HEK293 (cell line): Measurements from ENCODE around the gene MRTFB.
A peak's percentile ranks its signal among the peaks of the same experiment; 100 is the strongest.

ENCODE experiments used
- CTCF ChIA-PET: fragments of 350-600 bp; formaldehyde crosslinking; extraction: SDS; loops from one replicate; lab custom pipeline; 2021; ENCODE audit warnings: antibody characterized with exemption; lab: Yijun Ruan, JAX
- POLR2A ChIA-PET: fragments of 300-600 bp; formaldehyde crosslinking; extraction: SDS; loops from one replicate; lab custom pipeline; 2020; ENCODE audit warnings: antibody characterized with exemption, inconsistent platforms; lab: Yijun Ruan, JAX
- H3K27ac ChIP-seq: fragments of 200-500 bp; sonication (Bioruptor generic); 2 replicates; pipeline ENCODE4 v1.5.1; 2014; ENCODE audit warnings: low read depth, low read length, control low read depth, inconsistent platforms; ENCODE audit errors: extremely low read depth
- H3K36me3 ChIP-seq, 2 experiments: fragments of 200-500 bp in 1 of 2; sonication (Bioruptor generic) in 1 of 2; 1 replicate in 1 of 2; 2 replicates in 1 of 2; pipeline ENCODE4 v1.5.1; 2014 to 2017; ENCODE audit warnings: inconsistent platforms in 2 of 2, low read length in 2 of 2; ENCODE audit not compliant: control insufficient read depth in 2 of 2, insufficient read depth in 1 of 2
- H3K4me1 ChIP-seq: fragments of 200-500 bp; sonication (Bioruptor generic); 2 replicates; pipeline ENCODE4 v1.5.1; 2014; ENCODE audit warnings: mild to moderate bottlenecking, low read length, inconsistent platforms; ENCODE audit not compliant: control insufficient read depth, insufficient read depth
- H3K4me3 ChIP-seq: 2 replicates; pipeline ENCODE4 v1.5.1; 2011; ENCODE audit warnings: low read depth, mild to moderate bottlenecking, control low read depth, low read length, moderate library complexity
- H3K9me3 ChIP-seq: fragments of 200-500 bp; sonication (Bioruptor generic); 2 replicates; pipeline ENCODE4 v1.5.1; 2014; ENCODE audit warnings: low read depth, low read length, inconsistent platforms; ENCODE audit not compliant: control insufficient read depth, insufficient read depth
- IKZF3 ChIP-seq: fragments of 450-650 bp; IDR thresholded peaks from 2 replicates; pipeline ENCODE4 v1.5.0; 2018; ENCODE audit warnings: missing biosample characterization, mild to moderate bottlenecking, missing genetic modification characterization, moderate library complexity
- PRDM1 ChIP-seq: fragments of 450-650 bp; formaldehyde crosslinking; IDR thresholded peaks from 2 replicates; pipeline ENCODE4; 2016; ENCODE audit warnings: missing biosample characterization, missing genetic modification characterization
- SCRT1 ChIP-seq: fragments of 450-650 bp; formaldehyde crosslinking; IDR thresholded peaks from 2 replicates; pipeline ENCODE4 v1.5.1; 2016; ENCODE audit warnings: missing biosample characterization, missing genetic modification characterization, borderline replicate concordance
- SP7 ChIP-seq: fragments of 450-650 bp; formaldehyde crosslinking; IDR thresholded peaks from 2 replicates; pipeline ENCODE4 v1.5.1; 2016; ENCODE audit warnings: missing biosample characterization, missing genetic modification characterization
- YY2 ChIP-seq: fragments of 450-650 bp; formaldehyde crosslinking; IDR thresholded peaks from 2 replicates; pipeline ENCODE4 v1.5.1; 2016; ENCODE audit warnings: missing biosample characterization, missing genetic modification characterization
- ZBTB20 ChIP-seq: fragments of 450-650 bp; formaldehyde crosslinking; IDR thresholded peaks from 2 replicates; pipeline ENCODE4 v1.5.1; 2016; ENCODE audit warnings: missing biosample characterization, missing genetic modification characterization
- ZBTB48 ChIP-seq: fragments of 450-650 bp; formaldehyde crosslinking; IDR thresholded peaks from 2 replicates; pipeline ENCODE4 v1.5.1; 2016; ENCODE audit warnings: missing biosample characterization, missing genetic modification characterization
- ZNF157 ChIP-seq: fragments of 450-650 bp; formaldehyde crosslinking; IDR thresholded peaks from 2 replicates; pipeline ENCODE4 v1.5.1; 2016; ENCODE audit warnings: missing biosample characterization, missing genetic modification characterization
- ZNF366 ChIP-seq: fragments of 450-650 bp; formaldehyde crosslinking; conservative IDR thresholded peaks from 2 replicates; pipeline ENCODE4 v1.5.1; 2016; ENCODE audit warnings: missing biosample characterization, missing genetic modification characterization
- ZNF391 ChIP-seq: fragments of 450-650 bp; formaldehyde crosslinking; IDR thresholded peaks from 2 replicates; pipeline ENCODE4 v1.5.1; 2016; ENCODE audit warnings: low read depth, missing biosample characterization, missing genetic modification characterization, borderline replicate concordance
- ZNF394 ChIP-seq: fragments of 450-650 bp; formaldehyde crosslinking; IDR thresholded peaks from 2 replicates; pipeline ENCODE4 v1.5.1; 2016; ENCODE audit warnings: missing biosample characterization, missing genetic modification characterization, mild to moderate bottlenecking, moderate library complexity, borderline replicate concordance
- ZNF555 ChIP-seq: fragments of 450-650 bp; formaldehyde crosslinking; conservative IDR thresholded peaks from 2 replicates; pipeline ENCODE4 v1.5.1; 2017; ENCODE audit warnings: missing biosample characterization, mild to moderate bottlenecking, missing genetic modification characterization, inconsistent platforms
- ZNF624 ChIP-seq: fragments of 450-650 bp; formaldehyde crosslinking; IDR thresholded peaks from 2 replicates; pipeline ENCODE4 v1.5.1; 2017; ENCODE audit warnings: missing biosample characterization, missing genetic modification characterization
- ZNF664 ChIP-seq: fragments of 450-650 bp; formaldehyde crosslinking; IDR thresholded peaks from 2 replicates; pipeline ENCODE4 v1.5.1; 2016; ENCODE audit warnings: missing biosample characterization, missing genetic modification characterization
- ZNF677 ChIP-seq: fragments of 450-650 bp; IDR thresholded peaks from 2 replicates; pipeline ENCODE4 v1.5.0; 2018; ENCODE audit warnings: missing biosample characterization, mild to moderate bottlenecking, missing genetic modification characterization, moderate library complexity
- ZNF701 ChIP-seq: fragments of 450-650 bp; formaldehyde crosslinking; IDR thresholded peaks from 2 replicates; pipeline ENCODE4 v1.5.1; 2016; ENCODE audit warnings: missing biosample characterization, missing genetic modification characterization
- ZNF707 ChIP-seq: fragments of 450-650 bp; formaldehyde crosslinking; IDR thresholded peaks from 2 replicates; pipeline ENCODE4 v1.5.1; 2016; ENCODE audit warnings: missing biosample characterization, missing genetic modification characterization
- ZNF792 ChIP-seq: fragments of 450-650 bp; formaldehyde crosslinking; IDR thresholded peaks from 2 replicates; pipeline ENCODE4 v1.5.1; 2016; ENCODE audit warnings: missing biosample characterization, missing genetic modification characterization
- ZNF837 ChIP-seq: fragments of 450-650 bp; formaldehyde crosslinking; IDR thresholded peaks from 2 replicates; pipeline ENCODE4 v1.5.1; 2016; ENCODE audit warnings: missing biosample characterization, missing genetic modification characterization
- TF ChIP-seq, protein P1 (sequence below): fragments of 450-650 bp; formaldehyde crosslinking; IDR thresholded peaks from 2 replicates; pipeline ENCODE4 v1.5.1; 2017; ENCODE audit warnings: missing biosample characterization, missing genetic modification characterization
- TF ChIP-seq, protein P2 (sequence below): fragments of 450-650 bp; formaldehyde crosslinking; IDR thresholded peaks from 2 replicates; pipeline ENCODE4 v1.5.1; 2016; ENCODE audit warnings: missing biosample characterization, missing genetic modification characterization

The MRTFB gene

DNA sequence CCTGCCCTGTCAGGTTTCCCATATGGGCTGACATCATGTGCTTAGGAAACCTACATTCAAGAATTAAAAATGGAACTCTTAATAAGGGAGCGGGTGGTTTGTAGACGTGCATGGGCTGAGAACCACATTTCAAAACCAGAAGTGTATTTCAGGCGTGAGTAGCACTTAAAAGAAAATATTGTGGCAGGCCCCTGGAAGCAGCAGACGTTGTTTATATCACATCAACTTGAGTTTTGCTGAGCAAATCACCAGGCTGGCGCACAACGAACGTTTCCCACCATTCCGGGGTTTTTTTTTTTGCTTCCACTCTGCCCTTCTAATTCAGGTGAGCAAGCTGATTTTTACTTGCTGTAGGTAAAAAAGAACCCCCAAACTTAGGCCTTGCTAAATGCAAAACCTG, 220.2 kb downstream of the MRTFB start (continued):
- TF ChIP-seq, protein P1, sequence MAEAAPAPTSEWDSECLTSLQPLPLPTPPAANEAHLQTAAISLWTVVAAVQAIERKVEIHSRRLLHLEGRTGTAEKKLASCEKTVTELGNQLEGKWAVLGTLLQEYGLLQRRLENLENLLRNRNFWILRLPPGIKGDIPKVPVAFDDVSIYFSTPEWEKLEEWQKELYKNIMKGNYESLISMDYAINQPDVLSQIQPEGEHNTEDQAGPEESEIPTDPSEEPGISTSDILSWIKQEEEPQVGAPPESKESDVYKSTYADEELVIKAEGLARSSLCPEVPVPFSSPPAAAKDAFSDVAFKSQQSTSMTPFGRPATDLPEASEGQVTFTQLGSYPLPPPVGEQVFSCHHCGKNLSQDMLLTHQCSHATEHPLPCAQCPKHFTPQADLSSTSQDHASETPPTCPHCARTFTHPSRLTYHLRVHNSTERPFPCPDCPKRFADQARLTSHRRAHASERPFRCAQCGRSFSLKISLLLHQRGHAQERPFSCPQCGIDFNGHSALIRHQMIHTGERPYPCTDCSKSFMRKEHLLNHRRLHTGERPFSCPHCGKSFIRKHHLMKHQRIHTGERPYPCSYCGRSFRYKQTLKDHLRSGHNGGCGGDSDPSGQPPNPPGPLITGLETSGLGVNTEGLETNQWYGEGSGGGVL (tag by site-specific recombination) = no peak
- TF ChIP-seq ZNF624 (no peak), ZNF664 (no peak), ZNF707 (tag by site-specific recombination) (no peak), ZNF837 (no peak), ZBTB20 (tag by site-specific recombination) (no peak), ZNF394 (tag by site-specific recombination) (no peak), YY2 (tag by site-specific recombination) (no peak)
- TF ChIP-seq, protein P2, sequence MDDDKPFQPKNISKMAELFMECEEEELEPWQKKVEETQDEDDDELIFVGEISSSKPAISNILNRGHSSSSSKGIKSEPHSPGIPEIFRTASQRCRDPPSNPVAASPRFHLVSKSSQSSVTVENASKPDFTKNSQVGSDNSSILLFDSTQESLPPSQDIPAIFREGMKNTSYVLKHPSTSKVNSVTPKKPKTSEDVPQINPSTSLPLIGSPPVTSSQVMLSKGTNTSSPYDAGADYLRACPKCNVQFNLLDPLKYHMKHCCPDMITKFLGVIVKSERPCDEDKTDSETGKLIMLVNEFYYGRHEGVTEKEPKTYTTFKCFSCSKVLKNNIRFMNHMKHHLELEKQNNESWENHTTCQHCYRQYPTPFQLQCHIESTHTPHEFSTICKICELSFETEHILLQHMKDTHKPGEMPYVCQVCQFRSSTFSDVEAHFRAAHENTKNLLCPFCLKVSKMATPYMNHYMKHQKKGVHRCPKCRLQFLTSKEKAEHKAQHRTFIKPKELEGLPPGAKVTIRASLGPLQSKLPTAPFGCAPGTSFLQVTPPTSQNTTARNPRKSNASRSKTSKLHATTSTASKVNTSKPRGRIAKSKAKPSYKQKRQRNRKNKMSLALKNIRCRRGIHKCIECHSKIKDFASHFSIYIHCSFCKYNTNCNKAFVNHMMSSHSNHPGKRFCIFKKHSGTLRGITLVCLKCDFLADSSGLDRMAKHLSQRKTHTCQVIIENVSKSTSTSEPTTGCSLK (tag by site-specific recombination) = no peak

DNA sequence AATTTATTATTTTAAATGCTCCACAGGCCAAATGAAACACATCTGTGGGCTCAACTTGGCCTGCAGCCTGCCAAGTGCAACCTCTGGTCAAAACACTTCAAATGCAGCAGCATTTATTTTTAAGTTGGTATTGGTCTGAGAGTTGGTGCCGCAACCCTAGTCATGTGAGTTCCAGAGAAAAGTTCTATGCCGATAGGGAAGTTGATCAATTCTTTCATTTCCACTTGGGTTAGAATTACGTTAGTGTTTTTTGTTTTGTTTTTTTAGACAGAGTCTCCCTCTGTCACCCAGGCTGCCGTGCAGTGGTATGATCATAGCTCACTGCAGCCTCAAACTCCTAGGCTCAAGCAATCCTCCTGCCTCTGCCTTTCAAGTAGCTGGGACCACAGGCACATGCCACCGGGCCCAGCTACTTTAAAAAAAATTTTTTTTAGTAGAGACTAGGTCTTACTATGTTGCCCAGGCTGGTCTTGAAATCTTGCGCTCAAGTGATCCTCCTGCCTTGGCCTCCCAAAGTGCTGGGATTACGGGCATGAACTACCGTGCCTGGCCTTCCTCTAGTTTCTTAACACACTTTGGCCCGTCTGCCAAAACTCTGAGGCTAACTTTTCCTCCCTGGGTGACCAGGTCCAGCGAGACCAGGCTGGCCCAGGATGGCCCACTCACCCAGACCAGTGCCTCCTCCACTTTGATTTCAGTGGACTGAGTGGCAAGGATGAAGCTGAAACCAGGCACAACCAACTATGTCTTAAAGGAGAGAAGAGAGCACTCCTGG, 221.1 kb downstream of the MRTFB start:
- Histone ChIP-seq H3K9me3 (no peaks in the 10 kb centered on the region), H3K4me1 (no peaks in the 10 kb centered on the region), H3K36me3 (no peaks in the 10 kb centered on the region), H3K4me3 (no peak overlapping the region), H3K27ac (no peak overlapping the region)
- ChIA-PET CTCF (interaction anchor here (1.1 kb wide), 1 partner anchor 370 kb away, joined by 4 read pairs; no protein-coding TSS in a partner anchor), POLR2A (no interaction called here)
- no peak for TF ChIP-seq SP7 (tag by site-specific recombination)
- TF ChIP-seq IKZF3 = no peak
- TF ChIP-seq SCRT1 (tag by site-specific recombination) = no peak
- TF ChIP-seq ZNF391 (tag by site-specific recombination) = no peak
- TF ChIP-seq ZBTB48 = no peak
- TF ChIP-seq ZNF555 (tag by site-specific recombination) = no peak
- no peak for TF ChIP-seq ZNF701

DNA sequence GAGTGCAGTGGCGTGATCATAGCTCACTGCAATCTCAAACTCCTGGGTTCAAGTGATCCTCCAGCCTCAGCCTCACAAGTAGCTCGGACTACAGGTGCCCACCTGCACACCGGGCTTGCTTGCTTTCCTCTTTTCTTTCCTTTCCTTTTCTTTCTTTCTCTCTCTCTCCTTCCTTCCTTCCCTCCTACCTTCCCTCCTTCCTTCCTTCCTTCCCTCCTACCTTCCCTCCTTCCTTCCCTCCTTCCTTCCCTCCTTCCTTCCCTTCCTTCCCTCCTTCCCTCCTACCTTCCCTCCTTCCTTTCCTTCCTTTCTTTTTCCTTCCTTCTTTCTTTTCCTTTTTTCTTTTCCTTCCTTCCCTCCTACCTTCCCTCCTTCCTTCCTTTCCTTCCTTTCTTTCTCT, 225.5 kb downstream of the MRTFB start:
- CTCF ChIA-PET = no interaction called here
- TF ChIP-seq PRDM1 (tag by site-specific recombination) (peak; percentile 83), ZNF792 (tag by site-specific recombination) (no peak), ZNF366 (peak; percentile 99), ZNF157 (tag by site-specific recombination) (0 out of 2 replicates have a peak, but pooled peaks have one; percentile 13), ZNF677 (tag by site-specific recombination) (no peak), YY2 (tag by site-specific recombination) (no peak)
- H3K9me3 ChIP-seq = no peaks in the 10 kb centered on the region
- peaks cover 3% of the 10 kb centered on the region; the same call in 1 of the 2 replicates for H3K4me1 ChIP-seq
- no peak overlapping the region for H3K27ac ChIP-seq
- POLR2A ChIA-PET = no interaction called here
- H3K36me3 ChIP-seq = no peaks in the 10 kb centered on the region
- H3K4me3 ChIP-seq = no peak overlapping the region
